ENCODE results near the gene MTG2.

Gene MTG2

DNA sequence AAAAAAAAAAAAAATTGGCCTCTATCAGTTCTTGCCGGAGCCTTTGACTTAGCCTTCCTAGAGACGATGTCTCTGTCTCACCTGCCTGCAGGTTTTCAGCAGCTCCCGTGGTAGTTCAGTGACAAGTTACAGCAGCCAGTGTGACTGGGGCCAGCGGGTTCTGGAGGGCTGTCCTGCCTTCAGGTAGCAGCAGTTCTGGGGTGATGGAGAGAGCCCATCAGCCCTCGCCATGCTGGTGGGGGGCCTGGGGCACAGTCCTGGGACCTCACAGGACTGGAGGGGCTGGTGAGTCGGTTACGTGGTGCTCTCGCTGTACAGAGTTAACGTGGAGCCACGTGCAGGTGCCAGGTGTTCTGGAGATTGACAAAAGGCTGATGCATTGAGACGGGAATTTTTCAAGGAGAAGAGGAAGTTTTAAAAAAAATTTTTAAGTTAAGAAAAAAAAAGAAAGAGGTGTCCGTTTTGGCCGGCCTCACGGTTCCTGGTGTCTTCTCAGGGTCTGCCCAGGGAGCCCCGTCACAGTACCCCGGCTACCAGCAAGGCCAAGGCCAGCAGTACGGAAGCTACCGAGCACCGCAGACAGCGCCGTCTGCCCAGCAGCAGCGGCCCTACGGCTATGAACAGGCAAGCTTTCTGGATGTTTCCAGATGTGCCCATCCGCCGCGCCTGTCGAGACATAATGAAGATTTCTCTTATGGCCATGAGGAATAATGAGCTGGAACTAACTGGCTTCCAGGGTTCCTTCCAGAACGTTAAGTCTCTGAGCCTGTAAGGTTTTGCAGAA lies 8.6 kb upstream of the MTG2 start:
- H3K9ac ChIP-seq (ENCODE audit: low read length) = no peak overlapping the region
- DNase-seq = no peak
- H4K91ac ChIP-seq (ENCODE audit: low read length) = no peak overlapping the region
- H3K14ac ChIP-seq (ENCODE audit: low read length in 2 of 2) = no peak overlapping the region
- H3K9me3 ChIP-seq (ENCODE audit: control insufficient read depth, low read length) = no peaks in the 10 kb centered on the region
- H3K27me3 ChIP-seq (ENCODE audit: control insufficient read depth in 1 of 2, insufficient read depth in 1 of 2, low read length in 2 of 2) = no peaks in the 10 kb centered on the region
- H3K18ac ChIP-seq (ENCODE audit: low read depth in 1 of 2, low read length in 2 of 2) = no peak overlapping the region
- H3K4ac ChIP-seq (ENCODE audit: low read depth in 1 of 2, low read length in 2 of 2) = no peak overlapping the region
- H2BK120ac ChIP-seq (ENCODE audit: low read depth, low read length) = no peak overlapping the region
- H3K4me2 ChIP-seq (ENCODE audit: low read length, poor library complexity, severe bottlenecking) = no peak overlapping the region
- H2BK12ac ChIP-seq (ENCODE audit: low read length in 2 of 2) = no peak overlapping the region
- no peak overlapping the region for H4K8ac ChIP-seq (ENCODE audit: low read length)
- peaks cover 21% of the 10 kb centered on the region for H3K79me1 ChIP-seq (replicated peaks; ENCODE audit: low read length, poor library complexity, severe bottlenecking)
- no peak overlapping the region for H3K23ac ChIP-seq (ENCODE audit: low read length in 2 of 2)
- H3K36me3 ChIP-seq (ENCODE audit: control insufficient read depth in 1 of 2, insufficient read depth in 2 of 2, low read depth in 1 of 2, low read length in 2 of 2) = peaks cover 47 to 59% of the 10 kb centered on the region in 2 experiments
- H2AFZ ChIP-seq (ENCODE audit: low read depth, low read length) = no peak overlapping the region
- H2AK5ac ChIP-seq (ENCODE audit: low read length, severe bottlenecking) = no peak overlapping the region
- WGBS = 96% methylated on average over 28 of the region's 28 CpGs
- H2BK5ac ChIP-seq (ENCODE audit: low read depth, low read length, poor library complexity, severe bottlenecking) = no peak overlapping the region
- no peak overlapping the region for H3K4me3 ChIP-seq (ENCODE audit: insufficient read depth in 1 of 2, low read depth in 1 of 2, low read length in 2 of 2)
- peaks cover 12% of the 10 kb centered on the region for H3K4me1 ChIP-seq (ENCODE audit: control insufficient read depth, insufficient read depth, low read depth, low read length)
- no peak overlapping the region for H3K27ac ChIP-seq (ENCODE audit: low read length, poor library complexity, severe bottlenecking)
- no peak overlapping the region for H2BK15ac ChIP-seq (ENCODE audit: low read depth, poor library complexity, severe bottlenecking)

GRCh38 chr20:62174870-62175624 lies 7.8 kb upstream of the MTG2 start:
- Histone ChIP-seq H4K8ac (ENCODE audit: low read length) (no peak overlapping the region), H2BK12ac (ENCODE audit: low read length in 2 of 2) (no peak overlapping the region), H3K4ac (ENCODE audit: low read depth in 1 of 2, low read length in 2 of 2) (no peak overlapping the region), H3K27ac (ENCODE audit: low read length, poor library complexity, severe bottlenecking) (no peak overlapping the region), H3K4me3 (ENCODE audit: insufficient read depth in 1 of 2, low read depth in 1 of 2, low read length in 2 of 2) (no peak overlapping the region), H3K79me1 (replicated peaks; ENCODE audit: low read length, poor library complexity, severe bottlenecking) (peaks cover 22% of the 10 kb centered on the region), H4K91ac (ENCODE audit: low read length) (no peak overlapping the region), H3K14ac (ENCODE audit: low read length in 2 of 2) (no peak overlapping the region), H3K9me3 (ENCODE audit: control insufficient read depth, low read length) (no peaks in the 10 kb centered on the region), H3K36me3 (ENCODE audit: control insufficient read depth in 1 of 2, insufficient read depth in 2 of 2, low read depth in 1 of 2, low read length in 2 of 2) (peaks cover 47 to 55% of the 10 kb centered on the region in 2 experiments), H3K23ac (ENCODE audit: low read length in 2 of 2) (no peak overlapping the region), H3K9ac (ENCODE audit: low read length) (no peak overlapping the region), H2BK120ac (ENCODE audit: low read depth, low read length) (no peak overlapping the region), H3K4me1 (ENCODE audit: control insufficient read depth, insufficient read depth, low read depth, low read length) (peaks cover 12% of the 10 kb centered on the region), H3K18ac (ENCODE audit: low read depth in 1 of 2, low read length in 2 of 2) (no peak overlapping the region), H3K27me3 (ENCODE audit: control insufficient read depth in 1 of 2, insufficient read depth in 1 of 2, low read length in 2 of 2) (no peaks in the 10 kb centered on the region), H2AFZ (ENCODE audit: low read depth, low read length) (no peak overlapping the region), H3K4me2 (ENCODE audit: low read length, poor library complexity, severe bottlenecking) (no peak overlapping the region), H2BK15ac (ENCODE audit: low read depth, poor library complexity, severe bottlenecking) (no peak overlapping the region), H2AK5ac (ENCODE audit: low read length, severe bottlenecking) (no peak overlapping the region), H2BK5ac (ENCODE audit: low read depth, low read length, poor library complexity, severe bottlenecking) (no peak overlapping the region)
- no peak for DNase-seq
- WGBS = 96% methylated on average over 26 of the region's 26 CpGs

GRCh38 chr20:62175711-62176110 lies 7.1 kb upstream of the MTG2 start:
- no peak overlapping the region for H3K4me3 ChIP-seq (ENCODE audit: insufficient read depth in 1 of 2, low read depth in 1 of 2, low read length in 2 of 2)
- peaks cover 12% of the 10 kb centered on the region for H3K4me1 ChIP-seq (ENCODE audit: control insufficient read depth, insufficient read depth, low read depth, low read length)
- no peak overlapping the region for H3K27ac ChIP-seq (ENCODE audit: low read length, poor library complexity, severe bottlenecking)
- no peak overlapping the region for H3K23ac ChIP-seq (ENCODE audit: low read length in 2 of 2)
- H2AK5ac ChIP-seq (ENCODE audit: low read length, severe bottlenecking) = no peak overlapping the region
- no peak overlapping the region for H3K18ac ChIP-seq (ENCODE audit: low read depth in 1 of 2, low read length in 2 of 2)
- H3K27me3 ChIP-seq (ENCODE audit: control insufficient read depth in 1 of 2, insufficient read depth in 1 of 2, low read length in 2 of 2) = no peaks in the 10 kb centered on the region
- no peak overlapping the region for H2BK120ac ChIP-seq (ENCODE audit: low read depth, low read length)
- no peak overlapping the region for H2BK5ac ChIP-seq (ENCODE audit: low read depth, low read length, poor library complexity, severe bottlenecking)
- peak overlapping the region; percentile 52 for H4K91ac ChIP-seq (ENCODE audit: low read length)
- H4K8ac ChIP-seq (ENCODE audit: low read length) = no peak overlapping the region
- H2BK12ac ChIP-seq (ENCODE audit: low read length in 2 of 2) = no peak overlapping the region
- WGBS = 97% methylated on average over 9 of the region's 10 CpGs
- no peak for DNase-seq
- no peak overlapping the region for H3K4ac ChIP-seq (ENCODE audit: low read depth in 1 of 2, low read length in 2 of 2)
- no peak overlapping the region for H2AFZ ChIP-seq (ENCODE audit: low read depth, low read length)
- no peak overlapping the region for H3K14ac ChIP-seq (ENCODE audit: low read length in 2 of 2)
- no peak overlapping the region for H3K9ac ChIP-seq (ENCODE audit: low read length)
- peaks cover 22% of the 10 kb centered on the region for H3K79me1 ChIP-seq (replicated peaks; ENCODE audit: low read length, poor library complexity, severe bottlenecking)
- H2BK15ac ChIP-seq (ENCODE audit: low read depth, poor library complexity, severe bottlenecking) = no peak overlapping the region
- H3K36me3 ChIP-seq (ENCODE audit: control insufficient read depth in 1 of 2, insufficient read depth in 2 of 2, low read depth in 1 of 2, low read length in 2 of 2) = peaks cover 51 to 52% of the 10 kb centered on the region in 2 experiments
- no peak overlapping the region for H3K4me2 ChIP-seq (ENCODE audit: low read length, poor library complexity, severe bottlenecking)
- no peaks in the 10 kb centered on the region for H3K9me3 ChIP-seq (ENCODE audit: control insufficient read depth, low read length)

GRCh38 chr20:62176866-62177265 lies 6.0 kb upstream of the MTG2 start:
- no peak overlapping the region for H2BK120ac ChIP-seq (ENCODE audit: low read depth, low read length)
- no peak overlapping the region for H4K91ac ChIP-seq (ENCODE audit: low read length)
- no peaks in the 10 kb centered on the region for H3K9me3 ChIP-seq (ENCODE audit: control insufficient read depth, low read length)
- H2BK15ac ChIP-seq (ENCODE audit: low read depth, poor library complexity, severe bottlenecking) = no peak overlapping the region
- peaks cover 12% of the 10 kb centered on the region for H3K4me1 ChIP-seq (ENCODE audit: control insufficient read depth, insufficient read depth, low read depth, low read length)
- H3K23ac ChIP-seq (ENCODE audit: low read length in 2 of 2) = no peak overlapping the region
- H3K27ac ChIP-seq (ENCODE audit: low read length, poor library complexity, severe bottlenecking) = no peak overlapping the region
- 95% methylated on average over 15 of the region's 15 CpGs for WGBS
- H3K4ac ChIP-seq (ENCODE audit: low read depth in 1 of 2, low read length in 2 of 2) = no peak overlapping the region
- no peak overlapping the region for H2AFZ ChIP-seq (ENCODE audit: low read depth, low read length)
- H3K14ac ChIP-seq (ENCODE audit: low read length in 2 of 2) = no peak overlapping the region
- H3K4me3 ChIP-seq (ENCODE audit: insufficient read depth in 1 of 2, low read depth in 1 of 2, low read length in 2 of 2) = no peak overlapping the region
- no peak overlapping the region for H3K9ac ChIP-seq (ENCODE audit: low read length)
- DNase-seq = no peak
- no peak overlapping the region for H2BK12ac ChIP-seq (ENCODE audit: low read length in 2 of 2)
- H3K27me3 ChIP-seq (ENCODE audit: control insufficient read depth in 1 of 2, insufficient read depth in 1 of 2, low read length in 2 of 2) = no peaks in the 10 kb centered on the region
- no peak overlapping the region for H2BK5ac ChIP-seq (ENCODE audit: low read depth, low read length, poor library complexity, severe bottlenecking)
- H3K36me3 ChIP-seq (ENCODE audit: control insufficient read depth in 1 of 2, insufficient read depth in 2 of 2, low read depth in 1 of 2, low read length in 2 of 2) = peaks cover 51 to 55% of the 10 kb centered on the region in 2 experiments
- no peak overlapping the region for H4K8ac ChIP-seq (ENCODE audit: low read length)
- no peak overlapping the region for H3K18ac ChIP-seq (ENCODE audit: low read depth in 1 of 2, low read length in 2 of 2)
- peak overlapping the region; percentile 67 for H2AK5ac ChIP-seq (ENCODE audit: low read length, severe bottlenecking)
- peaks cover 22% of the 10 kb centered on the region for H3K79me1 ChIP-seq (replicated peaks; ENCODE audit: low read length, poor library complexity, severe bottlenecking)
- no peak overlapping the region for H3K4me2 ChIP-seq (ENCODE audit: low read length, poor library complexity, severe bottlenecking)
